ENCODE measurements around the gene SH3BGRL3. TPM values are rescaled to one million over a fixed set of nuclear protein-coding genes. Genes with fewer than 3 reads are reported as not detected.

The SH3BGRL3 gene
- total RNA-seq, 1 donor from 2014 or later = 140 TPM

- no peak for TF ChIP-seq CTCF (IDR thresholded peaks at IDR 0.05)
- no peaks in the 10 kb centered on the region for H3K9me3 Mint-ChIP-seq (ENCODE audit: unreplicated experiment)
- H3K27me3 Mint-ChIP-seq (ENCODE audit: unreplicated experiment) = no peaks in the 10 kb centered on the region
- H3K27ac Mint-ChIP-seq (ENCODE audit: unreplicated experiment) = peak overlapping the region; percentile 92
- H3K4me1 Mint-ChIP-seq (ENCODE audit: unreplicated experiment) = peaks cover 69% of the 10 kb centered on the region
- no peak overlapping the region for H3K4me3 Mint-ChIP-seq (ENCODE audit: unreplicated experiment)
- peaks cover 4% of the 10 kb centered on the region for H3K36me3 Mint-ChIP-seq (ENCODE audit: unreplicated experiment)
- no peak for DNase-seq (ENCODE audit: extremely low spot score, unreplicated experiment)
Observed at GRCh38 chr1:26277719-26278118, 2.2 kb upstream of the SH3BGRL3 start.

- no peak for TF ChIP-seq CTCF (IDR thresholded peaks at IDR 0.05)
- DNase-seq (ENCODE audit: extremely low spot score, unreplicated experiment) = peak; percentile 87
- Mint-ChIP-seq H3K4me3 (ENCODE audit: unreplicated experiment) (peak overlapping the region; percentile 3), H3K9me3 (ENCODE audit: unreplicated experiment) (no peaks in the 10 kb centered on the region), H3K27me3 (ENCODE audit: unreplicated experiment) (no peaks in the 10 kb centered on the region), H3K4me1 (ENCODE audit: unreplicated experiment) (peaks cover 74% of the 10 kb centered on the region), H3K36me3 (ENCODE audit: unreplicated experiment) (peaks cover 2% of the 10 kb centered on the region), H3K27ac (ENCODE audit: unreplicated experiment) (peak overlapping the region; percentile 92)
Observed at GRCh38 chr1:26278303-26278702, 1.6 kb upstream of the SH3BGRL3 start.

GRCh38 chr1:26278724-26279455 lies 996 bp upstream of the SH3BGRL3 start:
- DNase-seq (ENCODE audit: extremely low spot score, unreplicated experiment) = no peak
- TF ChIP-seq CTCF (IDR thresholded peaks at IDR 0.05) = no peak
- peaks cover 76% of the 10 kb centered on the region for H3K4me1 Mint-ChIP-seq (ENCODE audit: unreplicated experiment)
- peak overlapping the region; percentile 86 for H3K4me3 Mint-ChIP-seq (ENCODE audit: unreplicated experiment)
- peak overlapping the region; percentile 92 for H3K27ac Mint-ChIP-seq (ENCODE audit: unreplicated experiment)
- H3K27me3 Mint-ChIP-seq (ENCODE audit: unreplicated experiment) = no peaks in the 10 kb centered on the region
- H3K36me3 Mint-ChIP-seq (ENCODE audit: unreplicated experiment) = peaks cover 2% of the 10 kb centered on the region
- no peaks in the 10 kb centered on the region for H3K9me3 Mint-ChIP-seq (ENCODE audit: unreplicated experiment)

- Mint-ChIP-seq H3K4me3 (ENCODE audit: unreplicated experiment) (peak overlapping the region; percentile 86), H3K4me1 (ENCODE audit: unreplicated experiment) (peaks cover 81% of the 10 kb centered on the region)
- no peak for DNase-seq (ENCODE audit: extremely low spot score, unreplicated experiment)
Observed at GRCh38 chr1:26280333-26281042, 602 bp downstream of the SH3BGRL3 start.

More at GRCh38 chr1:26280333-26281042, 602 bp downstream of the SH3BGRL3 start:
- no peak for TF ChIP-seq CTCF (IDR thresholded peaks at IDR 0.05)
- Mint-ChIP-seq H3K27ac (ENCODE audit: unreplicated experiment) (peak overlapping the region; percentile 92), H3K36me3 (ENCODE audit: unreplicated experiment) (peaks cover 3% of the 10 kb centered on the region), H3K9me3 (ENCODE audit: unreplicated experiment) (no peaks in the 10 kb centered on the region), H3K27me3 (ENCODE audit: unreplicated experiment) (no peaks in the 10 kb centered on the region)

All from osteocyte (in vitro differentiated cells).